ENCODE data around the gene BMPR1A. TPM values are rescaled to one million over a fixed set of nuclear protein-coding genes. Genes with fewer than 3 reads are reported as not detected.

BMPR1A gene
- total and polyA plus RNA-seq, 12 donors = 4.4 to 55.9 (median 27.0) TPM

GRCh38 chr10:86727470-86727869 is 28.9 kb upstream of the BMPR1A start:
- no peak for TF ChIP-seq POLR2A (IDR thresholded peaks at IDR 0.05)
- TF ChIP-seq CTCF (IDR thresholded peaks at IDR 0.05) = no peak
- Histone ChIP-seq H3K27ac (no peak overlapping the region), H3K27me3 (no peaks in the 10 kb centered on the region), H3K4me3 (no peak overlapping the region), H3K4me1 (replicated peaks in 1 of 2) (no peaks in the 10 kb centered on the region), H3K36me3 (replicated peaks in 1 of 2) (no peaks in the 10 kb centered on the region), H3K9me3 (replicated peaks in 1 of 3) (no peaks in the 10 kb centered on the region)
- WGBS, 4 donors = 68 to 82% (median 78%) methylated on average over 6 of the region's 6 CpGs
- intact Hi-C loops (cut with DNase I) = no loop called here
- DNase-seq = no peak

- intact Hi-C loops (cut with DNase I) = no loop called here
- Histone ChIP-seq H3K27me3 (no peaks in the 10 kb centered on the region), H3K27ac (no peak overlapping the region), H3K4me1 (replicated peaks in 1 of 2) (no peaks in the 10 kb centered on the region), H3K36me3 (replicated peaks in 1 of 2) (no peaks in the 10 kb centered on the region), H3K9me3 (replicated peaks in 1 of 3) (no peaks in the 10 kb centered on the region), H3K4me3 (no peak overlapping the region)
- DNase-seq = no peak
- TF ChIP-seq CTCF (IDR thresholded peaks at IDR 0.05) = no peak
- 88 to 96% (median 91%) methylated on average over 3 of the region's 3 CpGs for WGBS, 4 donors
Measured at GRCh38 chr10:86728056-86728455, 28.4 kb upstream of the BMPR1A start.

GRCh38 chr10:86729677-86730076 is 26.7 kb upstream of the BMPR1A start:
- Histone ChIP-seq H3K27ac (no peak overlapping the region), H3K4me1 (replicated peaks in 1 of 2) (no peaks in the 10 kb centered on the region), H3K36me3 (replicated peaks in 1 of 2) (no peaks in the 10 kb centered on the region), H3K4me3 (no peak overlapping the region), H3K27me3 (no peaks in the 10 kb centered on the region), H3K9me3 (replicated peaks in 1 of 3) (no peaks in the 10 kb centered on the region)
- no peak for DNase-seq
- WGBS, 4 donors = 81 to 100% (median 93%) methylated on average over 1 of the region's 1 CpG
- TF ChIP-seq POLR2A (IDR thresholded peaks at IDR 0.05) = no peak
- no peak for TF ChIP-seq CTCF (IDR thresholded peaks at IDR 0.05)
- intact Hi-C loops (cut with DNase I) = no loop called here

- Histone ChIP-seq H3K27ac (no peak overlapping the region), H3K4me3 (no peak overlapping the region), H3K9me3 (replicated peaks in 1 of 3) (no peaks in the 10 kb centered on the region), H3K27me3 (no peaks in the 10 kb centered on the region), H3K36me3 (replicated peaks in 1 of 2) (no peaks in the 10 kb centered on the region), H3K4me1 (replicated peaks in 1 of 2) (no peaks in the 10 kb centered on the region)
- peak in 6 of 7 donors; percentile 39 to 75 (median 66) for DNase-seq
- TF ChIP-seq POLR2A (IDR thresholded peaks at IDR 0.05) (no peak), CTCF (IDR thresholded peaks at IDR 0.05) (no peak)
- 84 to 100% (median 98%) methylated on average over 1 of the region's 1 CpG for WGBS, 4 donors
- intact Hi-C loops (cut with DNase I) = no loop called here
Measured at GRCh38 chr10:86730227-86730626, 26.2 kb upstream of the BMPR1A start.
